GM19043 (cell line): ENCODE data around the gene UNC50.
"Not testable (repeated sequence)": the region's sequence is repeated elsewhere in the genome, so short reads cannot be mapped to it uniquely, and the experiment has no call there.

Experiments
- ATAC-seq: cut with Tn5 transposase; IDR thresholded peaks from one replicate; pipeline ENCODE4 v1.9.1; 2021; ENCODE audit warnings: low read depth; ENCODE audit not compliant: unreplicated experiment

UNC50 gene

GRCh38 chr2:98659491-98659840 lies 51.1 kb downstream of the UNC50 start:
- ATAC-seq: not testable (repeated sequence)

- ATAC-seq: no peak
Observed at GRCh38 chr2:98663511-98664090, 55.2 kb downstream of the UNC50 start.

DNA sequence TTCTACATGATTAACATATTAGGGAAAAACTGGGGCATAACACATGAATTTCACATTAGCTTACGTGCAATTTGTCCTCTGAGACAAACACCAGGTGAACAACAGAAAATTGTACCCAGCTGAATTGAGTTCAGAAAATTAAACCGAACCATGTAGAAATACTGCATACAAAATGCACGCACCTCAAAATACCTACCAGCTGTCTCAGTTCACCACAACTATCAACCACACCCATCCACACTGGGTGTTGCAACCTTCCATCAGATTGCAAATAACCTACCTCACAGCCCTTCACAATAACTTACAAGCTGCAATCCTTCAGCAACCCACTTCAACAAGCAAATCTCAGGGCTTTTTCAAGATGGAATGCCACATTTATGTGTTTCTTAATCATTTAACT lies 55.9 kb downstream of the UNC50 start:
- ATAC-seq: no peak

- ATAC-seq: no peak
Observed at GRCh38 chr2:98665677-98666076, 57.3 kb downstream of the UNC50 start.
